Thymus (tissue), 11 donors: Measurements from ENCODE around the gene CDK3. TPM values are rescaled to one million over a fixed set of nuclear protein-coding genes. Genes with fewer than 3 reads are reported as not detected.

Experiments used
- DNase-seq, 9 donors: peaks; one replicate each; pipeline ENCODE4 v3.0.0-alpha.2; 2013; ENCODE audit warnings: low spot score in 9 of 9, low read depth in 6 of 9, missing footprints in 1 of 9
- H3K27ac ChIP-seq, 2 donors: one replicate each; pipeline ENCODE4 v1.5.1; 2013; ENCODE audit warnings: control low read depth in 1 of 2, low read depth in 1 of 2, low read length in 1 of 2, mild to moderate bottlenecking in 1 of 2, moderate library complexity in 1 of 2
- H3K27me3 ChIP-seq, 2 donors: one replicate each; pipeline ENCODE4 v1.5.1; 2013; ENCODE audit warnings: low read length in 1 of 2; ENCODE audit not compliant: control insufficient read depth in 2 of 2, insufficient read depth in 1 of 2
- H3K36me3 ChIP-seq, 2 donors: one replicate each; pipeline ENCODE4 v1.5.1; 2013; ENCODE audit warnings: low read length in 1 of 2, mild to moderate bottlenecking in 1 of 2, moderate library complexity in 1 of 2; ENCODE audit not compliant: control insufficient read depth in 2 of 2, insufficient read depth in 2 of 2
- H3K4me1 ChIP-seq, 2 donors: one replicate each; pipeline ENCODE4 v1.5.1; 2013; ENCODE audit warnings: low read length in 2 of 2; ENCODE audit not compliant: control insufficient read depth in 2 of 2, insufficient read depth in 2 of 2
- H3K4me3 ChIP-seq, 2 donors: one replicate each; pipeline ENCODE4 v1.5.1; 2013; ENCODE audit warnings: low read length in 2 of 2, control low read depth in 1 of 2, mild to moderate bottlenecking in 1 of 2
- H3K9me3 ChIP-seq, 2 donors: one replicate each; pipeline ENCODE4 v1.5.1; 2013; ENCODE audit warnings: low read length in 1 of 2, mild to moderate bottlenecking in 1 of 2; ENCODE audit not compliant: control insufficient read depth in 2 of 2, insufficient read depth in 1 of 2
- WGBS: extraction: QIAGEN DNeasy Blood & Tissue Kit; methylation state at CpG from one replicate; pipeline ENCODE4 v1.1.7; 2013; 5-methylcytosine and 5-hydroxymethylcytosine counted together
- polyA plus RNA-seq: library from polyadenylated mRNA; stranded (reverse); fragments of 200-250 nt; gene quantifications from one replicate; pipeline ENCODE4 v1.2.3, GENCODE V29; 2013
- total RNA-seq: library from RNA; stranded (reverse); fragments of 120-200 nt; gene quantifications from one replicate; pipeline ENCODE4 v1.2.4, GENCODE V29; 2013
- donor health status: healthy.

CDK3 gene
- total and polyA plus RNA-seq, 2 donors: 3.2 to 31.8 TPM

GRCh38 chr17:76018801-76019200 lies 18.1 kb downstream of the CDK3 start:
- H3K27ac ChIP-seq: no peak overlapping the region
- WGBS: 97% methylated on average over 13 of the region's 13 CpGs
- H3K9me3 ChIP-seq: peaks cover 0 to 3% of the 10 kb centered on the region in 2 donors
- no peak for DNase-seq
- no peaks in the 10 kb centered on the region for H3K36me3 ChIP-seq
- peaks cover 0 to 18% of the 10 kb centered on the region in 2 donors for H3K4me1 ChIP-seq
- no peak overlapping the region for H3K4me3 ChIP-seq
- no peaks in the 10 kb centered on the region for H3K27me3 ChIP-seq

- H3K4me3 ChIP-seq: no peak overlapping the region
- WGBS: 97% methylated on average over 6 of the region's 6 CpGs
- DNase-seq: no peak
- H3K27me3 ChIP-seq: no peaks in the 10 kb centered on the region
- H3K4me1 ChIP-seq: peaks cover 0 to 8% of the 10 kb centered on the region in 2 donors
- no peaks in the 10 kb centered on the region for H3K9me3 ChIP-seq
- H3K36me3 ChIP-seq: no peaks in the 10 kb centered on the region
- H3K27ac ChIP-seq: no peak overlapping the region
These were observed 19.3 kb downstream of the CDK3 start for GRCh38 chr17:76019833-76020467.

GRCh38 chr17:76022285-76022684 lies 21.6 kb downstream of the CDK3 start:
- H3K4me1 ChIP-seq: peaks cover 0 to 9% of the 10 kb centered on the region in 2 donors
- H3K36me3 ChIP-seq: no peaks in the 10 kb centered on the region
- no peak overlapping the region for H3K27ac ChIP-seq
- H3K9me3 ChIP-seq: no peaks in the 10 kb centered on the region
- no peak overlapping the region for H3K4me3 ChIP-seq
- WGBS: 95% methylated on average over 24 of the region's 24 CpGs
- no peak for DNase-seq
- H3K27me3 ChIP-seq: no peaks in the 10 kb centered on the region

GRCh38 chr17:76022973-76023899 lies 22.6 kb downstream of the CDK3 start:
- 97% methylated on average over 28 of the region's 28 CpGs for WGBS
- H3K4me1 ChIP-seq: peaks cover 0 to 15% of the 10 kb centered on the region in 2 donors
- no peaks in the 10 kb centered on the region for H3K27me3 ChIP-seq
- no peak overlapping the region for H3K4me3 ChIP-seq
- H3K36me3 ChIP-seq: no peaks in the 10 kb centered on the region
- DNase-seq: no peak
- H3K9me3 ChIP-seq: no peaks in the 10 kb centered on the region
- H3K27ac ChIP-seq: no peak overlapping the region

GRCh38 chr17:76023900-76024237 lies 23.2 kb downstream of the CDK3 start:
- 96% methylated on average over 9 of the region's 9 CpGs for WGBS
- Histone ChIP-seq H3K9me3 (no peaks in the 10 kb centered on the region), H3K36me3 (no peaks in the 10 kb centered on the region), H3K4me3 (no peak overlapping the region), H3K27me3 (no peaks in the 10 kb centered on the region), H3K27ac (no peak overlapping the region), H3K4me1 (peaks cover 0 to 21% of the 10 kb centered on the region in 2 donors)
- DNase-seq: no peak

- Histone ChIP-seq H3K27ac (no peak overlapping the region), H3K27me3 (no peaks in the 10 kb centered on the region), H3K36me3 (no peaks in the 10 kb centered on the region), H3K4me1 (peaks cover 2 to 24% of the 10 kb centered on the region in 2 donors), H3K4me3 (no peak overlapping the region), H3K9me3 (no peaks in the 10 kb centered on the region)
- WGBS: 96% methylated on average over 9 of the region's 9 CpGs
- no peak for DNase-seq
These were observed 23.7 kb downstream of the CDK3 start for GRCh38 chr17:76024353-76024752.

GRCh38 chr17:76025294-76025693 lies 24.6 kb downstream of the CDK3 start:
- no peaks in the 10 kb centered on the region for H3K27me3 ChIP-seq
- H3K36me3 ChIP-seq: no peaks in the 10 kb centered on the region
- DNase-seq: no peak
- H3K9me3 ChIP-seq: no peaks in the 10 kb centered on the region
- WGBS: 99% methylated on average over 12 of the region's 12 CpGs
- H3K4me1 ChIP-seq: peaks cover 7 to 29% of the 10 kb centered on the region in 2 donors
- no peak overlapping the region for H3K4me3 ChIP-seq
- no peak overlapping the region for H3K27ac ChIP-seq

- no peak overlapping the region for H3K27ac ChIP-seq
- DNase-seq: no peak
- no peaks in the 10 kb centered on the region for H3K36me3 ChIP-seq
- no peak overlapping the region for H3K4me3 ChIP-seq
- no peaks in the 10 kb centered on the region for H3K9me3 ChIP-seq
- H3K27me3 ChIP-seq: no peaks in the 10 kb centered on the region
- 95% methylated on average over 15 of the region's 15 CpGs for WGBS
- H3K4me1 ChIP-seq: peaks cover 7 to 29% of the 10 kb centered on the region in 2 donors
These were observed 26.1 kb downstream of the CDK3 start for GRCh38 chr17:76026714-76027158.

GRCh38 chr17:76027159-76027839 lies 26.6 kb downstream of the CDK3 start, which contains the start of gene EVPL:
TSS of gene EVPL (minus strand) at chr17:76027306. CDS start at chr17:76027198, 108 bp downstream.
- H3K27ac ChIP-seq: no peak within 1 kb of the TSS
- 89% methylated on average over 24 of the region's 24 CpGs for WGBS
- peaks cover 7 to 26% of the 10 kb centered on the region in 2 donors for H3K4me1 ChIP-seq
- no peaks in the 10 kb centered on the region for H3K36me3 ChIP-seq
- H3K27me3 ChIP-seq: no peaks in the 10 kb centered on the region
- H3K4me3 ChIP-seq: no peak within 1 kb of the TSS
- H3K9me3 ChIP-seq: no peaks in the 10 kb centered on the region
- peak in 1 of 9 donors; percentile 16 for DNase-seq
